NCI-H1105 treated with DMSO at 0.1 percent for 48 hours (cell line): ENCODE results near the gene FERMT1.
"Not testable (repeated sequence)": the region's sequence is repeated elsewhere in the genome, so short reads cannot be mapped to it uniquely, and the experiment has no call there.

Experiments used
- DNase-seq: peaks from one replicate; lab custom pipeline; 2025; lab: John Stamatoyannopoulos, UW

Gene FERMT1

GRCh38 chr20:6069669-6070068 lies 53.2 kb downstream of the FERMT1 start:
- no peak for DNase-seq

GRCh38 chr20:6067763-6068318 lies 55.0 kb downstream of the FERMT1 start:
- no peak for DNase-seq

- no peak for DNase-seq
Observed at GRCh38 chr20:6066582-6066981, 56.2 kb downstream of the FERMT1 start.

- DNase-seq = no peak
Observed at GRCh38 chr20:6061544-6061943, 61.3 kb downstream of the FERMT1 start.

- DNase-seq = no peak
Observed at GRCh38 chr20:6060213-6060612, 62.6 kb downstream of the FERMT1 start.

- DNase-seq = peak; percentile 98
Observed at GRCh38 chr20:6058684-6059295, 64.0 kb downstream of the FERMT1 start.

GRCh38 chr20:6057691-6058090 lies 65.1 kb downstream of the FERMT1 start:
- no peak for DNase-seq

GRCh38 chr20:6057139-6057538 lies 65.7 kb downstream of the FERMT1 start:
- DNase-seq = no peak

- DNase-seq = no peak
Observed at GRCh38 chr20:6055981-6056569, 66.8 kb downstream of the FERMT1 start.

GRCh38 chr20:6055161-6055783 lies 67.6 kb downstream of the FERMT1 start:
- no peak for DNase-seq

- not testable (repeated sequence) for DNase-seq
Observed at GRCh38 chr20:6054689-6055051, 68.2 kb downstream of the FERMT1 start.

- peak; percentile 91 for DNase-seq
Observed at GRCh38 chr20:6053776-6054688, 68.8 kb downstream of the FERMT1 start, which contains the start of gene LRRN4. Gene LRRN4, minus strand, starts transcription at chr20:6054060. Its CDS starts 1,261 bp downstream, at chr20:6052799.

- DNase-seq = no peak
Observed at GRCh38 chr20:6053064-6053775, 69.6 kb downstream of the FERMT1 start.

- no peak for DNase-seq
Observed at GRCh38 chr20:6051505-6051904, 71.3 kb downstream of the FERMT1 start.

- DNase-seq = no peak
Observed at GRCh38 chr20:6048391-6048790, 74.4 kb downstream of the FERMT1 start.

GRCh38 chr20:6046432-6046831 lies 76.4 kb downstream of the FERMT1 start:
- no peak for DNase-seq

- DNase-seq = no peak
Observed at GRCh38 chr20:6045566-6045965, 77.3 kb downstream of the FERMT1 start.

- DNase-seq = no peak
Observed at GRCh38 chr20:6044115-6044514, 78.7 kb downstream of the FERMT1 start.

GRCh38 chr20:6041808-6042265 lies 81.0 kb downstream of the FERMT1 start:
- no peak for DNase-seq

- no peak for DNase-seq
Observed at GRCh38 chr20:6040958-6041807, 81.6 kb downstream of the FERMT1 start.
